GM08714 (cell line): ENCODE measurements around the gene GADD45G.

Source experiments
- H3K4me3 ChIP-seq: fragments of 200-500 bp; sonication (Bioruptor generic); 2 replicates; pipeline ENCODE4 v1.5.1; 2014; ENCODE audit warnings: mild to moderate bottlenecking, low read length, inconsistent platforms
- ZNF274 ChIP-seq: IDR thresholded peaks from 2 replicates; pipeline ENCODE4 v1.6.1; 2012; ENCODE audit warnings: mild to moderate bottlenecking, low read depth, low read length

The GADD45G gene

DNA sequence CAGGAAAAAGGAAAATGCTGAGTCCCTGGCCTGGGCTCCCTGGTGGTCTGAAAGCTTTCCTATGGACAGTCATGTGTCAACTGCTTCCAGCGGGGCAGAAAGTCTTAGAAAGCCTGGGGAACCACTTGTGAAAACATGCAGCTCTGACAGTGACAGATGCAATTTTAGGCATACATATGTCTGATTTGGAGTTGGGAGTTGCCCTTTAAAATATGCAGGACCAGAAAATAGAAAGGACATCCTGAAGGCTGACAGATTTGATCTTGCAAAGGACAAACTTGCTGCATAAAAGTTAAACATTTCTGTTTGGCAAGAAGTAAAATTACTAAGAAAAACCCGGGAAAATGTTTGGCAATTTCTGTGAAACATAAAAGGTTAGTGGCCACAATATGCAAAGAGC lies 23.8 kb downstream of the GADD45G start:
- no peak overlapping the region for H3K4me3 ChIP-seq
- no peak for TF ChIP-seq ZNF274

DNA sequence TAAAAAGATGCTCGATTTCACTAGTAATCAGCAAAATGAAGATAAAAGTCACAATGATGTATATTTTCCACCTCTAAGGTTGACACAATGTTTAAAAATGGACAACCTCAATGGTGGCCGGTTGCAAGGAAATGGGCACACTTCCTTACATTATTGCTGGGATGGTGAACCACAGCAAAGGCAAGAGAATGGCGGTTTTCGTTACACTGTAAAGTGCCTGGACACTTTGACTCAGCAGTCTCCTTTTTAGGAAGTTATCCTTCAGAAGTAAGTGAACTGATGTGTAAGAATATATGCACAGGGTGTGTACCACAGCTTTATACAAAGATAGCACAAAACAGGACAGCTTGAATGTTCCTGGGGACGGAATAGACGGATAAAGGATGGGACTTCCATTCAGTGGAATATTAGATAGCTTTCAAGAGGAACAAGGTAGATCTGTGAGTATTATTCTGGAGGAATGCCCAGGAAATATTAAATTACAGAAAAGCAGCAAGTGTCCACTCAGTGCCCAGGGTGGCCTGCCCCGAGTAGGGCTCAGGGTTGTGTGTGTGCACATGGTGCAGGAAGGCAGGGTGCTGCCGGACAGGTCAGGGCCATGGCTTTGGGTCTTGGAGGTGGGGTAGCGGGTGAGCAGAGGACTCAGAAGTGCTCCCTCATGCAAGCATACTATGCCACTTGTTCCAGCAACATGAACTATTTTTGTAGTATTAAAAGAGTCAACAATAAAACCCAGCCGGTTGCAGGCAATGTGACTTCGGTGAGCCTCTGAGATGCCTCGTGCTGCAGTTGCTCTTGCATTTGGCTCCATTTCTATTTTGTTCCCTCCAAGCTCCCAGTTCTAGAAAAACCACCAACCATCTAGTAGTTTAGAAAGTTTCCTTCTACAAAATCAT lies 24.5 kb downstream of the GADD45G start:
- TF ChIP-seq ZNF274, result no peak
- H3K4me3 ChIP-seq, result no peak overlapping the region

DNA sequence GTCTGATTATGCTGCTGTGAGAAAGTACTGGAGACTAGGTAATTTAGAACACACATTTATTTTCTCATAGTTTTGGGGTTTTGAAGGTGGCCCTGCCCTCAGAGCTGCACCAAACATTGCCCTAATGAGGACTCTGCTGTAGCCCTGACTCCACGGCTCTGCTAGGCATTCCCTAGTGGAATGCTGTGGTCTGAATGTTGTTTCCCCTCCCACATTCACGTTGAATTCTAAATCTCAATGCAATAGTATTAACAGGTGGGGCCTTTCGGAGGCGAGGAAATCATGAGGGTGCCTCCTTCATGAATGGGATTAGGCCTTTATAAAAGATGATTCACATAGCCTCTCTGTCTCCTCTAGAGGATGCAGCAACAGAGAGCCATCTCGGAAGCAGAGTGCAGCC lies 25.7 kb downstream of the GADD45G start:
- H3K4me3 ChIP-seq, result no peak overlapping the region
- no peak for TF ChIP-seq ZNF274

DNA sequence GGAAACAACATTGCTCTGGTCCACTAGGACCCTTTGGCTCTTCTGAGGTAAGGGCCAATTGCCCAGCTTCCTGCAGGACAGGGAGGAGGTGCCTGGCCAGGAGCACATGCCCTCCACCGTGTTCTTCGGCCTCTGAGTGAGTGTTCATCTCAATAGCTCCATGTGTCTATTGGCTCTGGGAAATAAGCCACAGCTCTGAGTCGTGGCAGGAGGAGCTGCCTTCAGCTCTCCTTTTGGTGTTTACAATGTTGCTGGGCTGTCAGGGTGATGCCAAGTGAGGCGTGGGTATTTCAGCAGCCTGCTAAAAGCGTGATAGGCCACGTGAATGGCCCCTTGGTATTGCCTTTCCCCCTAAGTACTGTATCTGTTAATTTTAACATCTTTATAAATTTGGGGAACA lies 26.6 kb downstream of the GADD45G start:
- no peak for TF ChIP-seq ZNF274
- H3K4me3 ChIP-seq, result no peak overlapping the region

DNA sequence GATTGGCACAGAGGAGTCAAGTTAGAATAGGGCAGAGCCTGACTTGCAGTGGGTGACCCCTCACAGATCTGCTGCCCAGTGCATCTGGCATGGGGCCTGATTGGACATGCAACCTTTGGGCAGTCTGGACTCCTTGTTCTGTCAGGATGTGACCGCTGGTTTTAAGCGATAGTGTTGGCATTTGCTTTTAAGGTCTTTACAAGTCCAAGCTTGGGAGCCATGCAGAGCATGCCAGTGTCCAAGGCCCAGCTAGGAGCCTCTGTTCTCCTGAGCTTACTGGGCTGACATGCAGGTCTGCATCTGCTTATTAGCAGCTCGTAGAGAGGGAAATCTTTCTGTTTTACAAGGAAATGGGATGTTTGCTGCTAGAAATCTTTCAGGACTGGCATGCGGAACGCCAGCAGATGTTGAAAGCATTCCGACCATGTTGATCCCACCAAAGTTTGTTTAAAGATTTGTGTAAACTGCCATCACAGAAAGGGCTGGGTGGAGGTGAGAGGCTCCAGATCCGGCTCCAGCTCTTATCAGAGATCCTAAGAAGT lies 27.5 kb downstream of the GADD45G start:
- no peak overlapping the region for H3K4me3 ChIP-seq
- no peak for TF ChIP-seq ZNF274

DNA sequence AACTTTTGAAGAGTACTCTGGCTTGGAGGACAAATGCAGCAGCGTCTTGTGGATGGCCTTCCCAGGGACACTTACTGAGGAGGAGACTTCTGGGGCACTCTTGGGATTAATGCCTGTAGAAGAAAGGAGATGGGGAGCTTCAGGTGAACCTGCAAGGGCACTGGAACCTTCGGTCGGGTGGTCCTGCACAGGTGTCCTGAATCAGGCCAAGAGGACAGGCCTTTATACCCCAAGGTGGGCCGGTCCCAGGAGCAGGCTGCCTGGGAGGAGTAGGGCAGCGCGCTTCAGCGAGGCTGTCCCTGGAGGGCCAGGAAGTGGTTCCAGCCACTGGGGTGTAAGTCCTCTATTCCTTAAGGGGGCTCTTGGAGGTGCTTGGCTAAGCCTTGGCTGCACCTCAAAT lies 27.9 kb downstream of the GADD45G start:
- no peak overlapping the region for H3K4me3 ChIP-seq
- TF ChIP-seq ZNF274, result no peak

DNA sequence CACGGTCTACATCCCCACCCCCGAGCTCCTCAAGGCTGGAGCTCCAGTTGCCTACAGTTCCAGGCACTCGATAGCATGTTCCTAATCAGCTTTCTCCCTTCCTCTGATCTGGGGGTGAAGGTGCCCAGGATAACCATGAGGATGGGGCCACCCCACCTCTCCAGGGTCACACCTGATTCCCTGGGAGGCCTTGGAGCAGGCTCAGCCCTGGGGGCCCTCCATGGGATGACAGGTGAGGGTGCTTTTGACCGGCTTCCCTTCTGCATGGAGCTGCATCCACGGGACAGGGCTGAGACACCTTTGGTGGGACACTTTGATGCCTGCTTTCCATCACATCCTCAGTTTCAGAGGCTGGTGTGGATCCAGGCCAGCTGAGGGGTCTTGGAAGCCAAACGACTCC lies 28.6 kb downstream of the GADD45G start:
- no peak for TF ChIP-seq ZNF274
- no peak overlapping the region for H3K4me3 ChIP-seq

DNA sequence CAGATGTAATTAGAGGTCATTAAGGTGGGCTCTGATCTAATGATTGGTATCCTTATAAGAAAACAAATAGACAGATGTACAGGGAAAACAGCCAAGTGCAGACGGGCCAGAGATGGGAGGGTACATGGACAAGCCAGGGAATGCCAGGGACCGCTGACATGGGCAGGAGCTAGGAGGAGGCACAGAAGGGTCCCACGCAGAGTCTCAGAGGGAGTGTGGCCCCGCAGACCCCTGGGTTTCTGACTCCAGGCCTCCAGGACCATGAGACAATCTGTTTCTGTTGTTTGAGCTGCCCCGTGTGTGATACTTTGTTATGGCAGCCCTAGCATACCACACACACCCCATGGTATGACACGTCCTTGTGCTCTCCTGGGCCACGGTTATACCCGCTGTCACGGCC lies 29.1 kb downstream of the GADD45G start:
- TF ChIP-seq ZNF274, result no peak
- H3K4me3 ChIP-seq, result no peak overlapping the region

DNA sequence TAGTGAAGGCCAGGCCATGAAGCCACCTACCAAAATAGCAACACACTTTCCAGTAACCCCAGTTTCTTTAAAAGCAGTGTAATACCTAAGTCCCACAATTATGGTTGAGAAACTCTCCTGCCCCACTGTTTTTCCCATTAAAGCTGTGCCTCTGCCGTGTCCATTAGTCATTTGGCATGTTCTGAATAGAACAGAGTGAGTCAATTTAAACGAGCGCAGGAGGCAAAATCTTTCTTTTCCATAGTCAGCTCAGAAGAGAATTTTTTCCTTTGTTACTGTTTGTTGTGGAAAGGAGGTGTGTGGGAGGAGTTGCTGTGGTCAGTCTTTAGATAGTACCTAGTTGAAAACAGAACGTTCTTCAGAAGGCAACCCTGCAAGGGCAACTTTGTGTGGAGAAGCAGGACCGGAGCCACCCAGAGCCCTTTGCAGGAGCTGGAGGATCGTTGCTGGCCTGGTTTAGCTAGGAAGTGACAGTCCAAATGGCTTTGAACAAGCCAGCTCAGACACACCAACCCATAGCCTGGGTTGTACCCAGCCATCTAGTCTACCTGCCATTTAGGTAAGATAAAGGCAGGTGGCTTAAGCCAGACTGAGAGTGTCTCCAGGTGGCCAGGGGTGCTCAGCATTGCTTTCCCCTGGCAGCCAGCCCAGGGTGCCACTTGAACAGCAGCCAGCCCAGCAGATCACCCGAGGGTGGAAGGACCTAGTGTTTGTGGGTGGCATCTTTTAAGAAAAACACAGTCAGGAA lies 30.4 kb downstream of the GADD45G start:
- no peak for TF ChIP-seq ZNF274
- no peak overlapping the region for H3K4me3 ChIP-seq

DNA sequence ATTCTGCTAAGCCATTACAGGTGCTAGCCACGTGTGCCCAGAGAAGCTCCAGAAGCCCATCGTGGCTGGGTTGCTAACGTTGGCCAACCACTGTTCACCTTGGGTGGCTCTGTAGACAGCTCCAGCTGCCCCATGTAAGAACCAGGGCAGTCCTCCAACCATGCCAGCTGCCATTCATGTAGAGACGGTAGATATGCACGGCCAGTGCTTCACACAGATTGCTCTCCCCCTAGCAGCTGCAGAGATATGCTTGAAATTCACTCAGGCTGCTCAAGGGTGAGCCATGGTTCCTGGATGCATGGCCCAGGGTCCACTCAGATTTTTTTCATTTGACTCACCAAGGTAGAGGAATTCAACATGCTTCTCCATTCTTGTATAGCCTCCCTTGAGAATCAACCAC lies 31.0 kb downstream of the GADD45G start:
- TF ChIP-seq ZNF274, result no peak
- H3K4me3 ChIP-seq, result no peak overlapping the region

DNA sequence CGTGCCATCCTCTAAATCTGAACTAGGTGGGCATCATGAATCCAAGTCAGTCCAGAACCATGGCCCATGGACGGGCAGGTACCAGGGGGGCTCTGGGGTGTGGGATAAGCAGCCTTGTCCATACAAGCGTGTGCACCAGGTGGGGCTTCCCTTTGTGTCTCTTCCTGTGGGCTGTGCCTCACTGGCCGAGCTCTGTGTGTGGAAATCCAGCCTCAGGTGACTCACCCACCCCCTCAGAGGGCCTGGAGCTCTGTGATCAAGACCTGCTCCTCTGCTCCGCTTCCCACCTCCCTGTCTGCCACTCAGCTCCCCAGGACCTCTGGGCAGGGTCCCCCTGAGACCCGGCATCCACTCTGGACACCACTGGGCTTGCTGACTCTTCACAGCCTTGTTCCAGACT lies 33.0 kb downstream of the GADD45G start:
- no peak overlapping the region for H3K4me3 ChIP-seq
- no peak for TF ChIP-seq ZNF274

DNA sequence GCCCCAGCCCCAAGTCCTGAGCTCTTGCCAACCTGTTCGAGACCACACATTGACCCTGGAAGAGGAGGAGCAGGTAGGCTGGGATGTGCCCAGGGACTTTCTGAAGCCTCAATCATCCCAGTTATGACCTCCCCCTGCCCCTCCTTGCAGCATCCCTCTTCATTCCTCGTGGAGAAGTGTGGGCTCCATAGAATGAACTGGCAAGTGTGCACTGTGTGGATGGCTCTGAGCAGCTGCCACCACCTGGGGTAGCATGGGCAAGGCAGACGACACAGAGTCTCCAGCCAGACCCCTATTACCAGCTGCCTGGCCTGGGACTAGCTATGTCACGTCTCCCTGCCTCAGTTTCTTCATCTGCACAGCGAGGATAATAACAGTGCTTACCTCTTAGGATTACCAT lies 33.5 kb downstream of the GADD45G start:
- TF ChIP-seq ZNF274, result no peak
- no peak overlapping the region for H3K4me3 ChIP-seq

DNA sequence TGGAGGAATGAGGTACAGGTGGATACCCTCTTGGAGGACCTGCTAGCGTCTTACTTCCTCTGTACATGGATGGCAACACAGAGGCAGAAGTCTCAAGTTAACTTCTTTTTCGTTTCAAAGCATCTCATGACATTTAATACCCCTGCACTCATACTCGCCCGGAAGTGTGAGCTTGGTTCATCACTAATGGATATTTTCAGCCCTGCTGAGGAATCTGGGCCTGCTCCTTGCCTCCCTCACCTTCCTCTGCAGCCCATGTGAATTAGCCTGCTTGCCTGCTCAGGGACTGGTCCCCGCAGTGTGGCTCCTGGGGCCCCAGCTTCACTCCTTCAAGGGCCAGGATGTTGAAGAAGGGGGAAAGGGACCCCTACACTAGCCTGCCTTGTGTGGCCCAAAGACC lies 34.1 kb downstream of the GADD45G start:
- H3K4me3 ChIP-seq, result no peak overlapping the region
- TF ChIP-seq ZNF274, result no peak

DNA sequence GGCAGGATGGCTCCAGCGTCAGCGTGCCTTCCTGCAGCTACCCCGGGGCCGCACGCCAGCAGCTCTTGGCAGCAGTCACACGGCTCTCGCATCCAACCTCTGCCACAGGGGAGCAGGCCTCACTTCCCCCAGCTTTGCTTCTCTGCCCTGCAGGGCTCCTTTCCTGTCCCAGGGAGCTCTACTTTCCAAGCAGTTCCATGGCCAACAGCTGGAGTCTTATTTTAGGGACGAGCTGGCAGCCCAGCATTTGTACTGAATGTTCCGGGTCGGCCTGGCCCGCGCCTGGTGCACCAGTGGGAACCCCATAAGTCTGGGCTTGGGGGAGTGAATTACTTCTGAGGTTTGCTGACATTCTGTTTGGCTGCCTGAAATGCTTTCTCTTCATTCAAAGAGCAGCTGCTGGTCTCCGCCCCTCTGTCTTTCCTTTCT lies 34.6 kb downstream of the GADD45G start:
- TF ChIP-seq ZNF274, result no peak
- no peak overlapping the region for H3K4me3 ChIP-seq

DNA sequence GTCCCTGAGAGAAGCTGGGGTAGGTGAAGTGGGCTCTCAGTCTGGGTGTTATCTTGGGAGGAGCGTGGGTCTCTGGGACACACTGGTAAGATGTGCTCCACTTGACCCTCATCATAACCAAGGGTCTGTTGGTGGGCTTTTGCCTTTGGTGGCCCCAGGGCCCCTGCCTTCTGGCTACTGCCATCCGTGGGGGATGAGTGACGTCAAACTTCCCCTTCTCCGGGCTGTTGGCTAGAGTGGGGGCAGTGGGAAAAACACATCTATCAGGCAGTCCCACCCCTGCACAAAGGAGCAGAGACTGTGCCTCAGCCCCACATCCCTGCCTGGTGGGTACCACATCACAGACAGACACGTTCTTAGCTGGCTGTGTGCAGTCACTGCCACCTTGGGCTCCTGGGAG lies 35.1 kb downstream of the GADD45G start:
- TF ChIP-seq ZNF274, result no peak
- H3K4me3 ChIP-seq, result no peak overlapping the region

DNA sequence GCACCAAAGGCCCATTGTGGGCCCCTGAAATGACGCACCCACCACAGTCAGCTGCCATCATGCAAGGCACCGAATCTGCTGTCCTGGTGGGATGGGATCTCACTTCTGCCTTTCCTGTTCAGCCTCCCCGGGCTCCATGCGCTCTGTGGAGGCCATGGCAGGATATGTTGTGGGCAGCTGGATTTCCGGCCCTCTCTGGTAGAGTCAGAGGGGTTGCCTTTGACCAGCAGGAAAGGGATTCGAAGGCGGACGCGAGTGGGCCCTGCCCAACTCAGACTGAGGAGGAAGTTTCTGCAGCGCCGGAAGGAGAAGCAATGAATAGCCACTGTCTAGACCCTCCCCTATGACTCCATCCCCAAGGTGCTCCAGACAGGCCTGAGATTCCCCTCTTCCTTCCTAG lies 35.5 kb downstream of the GADD45G start:
- TF ChIP-seq ZNF274, result no peak
- H3K4me3 ChIP-seq, result no peak overlapping the region
